Aorta (tissue), 5 donors: ENCODE measurements around the gene PCDHGB7. TPM values are rescaled to one million over a fixed set of nuclear protein-coding genes. Genes with fewer than 3 reads are reported as not detected.
"Not testable (repeated sequence)": the region's sequence is repeated elsewhere in the genome, so short reads cannot be mapped to it uniquely, and the experiment has no call there.

ENCODE experiments used
- ATAC-seq: fragments of 200-7000 bp; cut with Tn5 transposase; one replicate; pipeline ENCODE4 v1.9.1; 2022; ENCODE audit warnings: moderate library complexity; ENCODE audit not compliant: low FRiP score
- DNase-seq, 2 donors: peaks; one replicate each; pipeline ENCODE4 v3.0.0-alpha.2; 2020
- H3K27ac ChIP-seq, 2 donors: one replicate each; pipeline ENCODE4 v1.5.1; 2013; ENCODE audit warnings: low read length in 2 of 2, mild to moderate bottlenecking in 2 of 2, moderate library complexity in 2 of 2, control low read depth in 1 of 2, inconsistent platforms in 1 of 2, low read depth in 1 of 2
- H3K27me3 ChIP-seq, 2 donors: one replicate each; pipeline ENCODE4 v1.6.1; 2013; ENCODE audit warnings: control low read depth in 1 of 2, low read length in 1 of 2, mild to moderate bottlenecking in 1 of 2, moderate library complexity in 1 of 2; ENCODE audit not compliant: insufficient read depth in 2 of 2, control insufficient read depth in 1 of 2
- H3K36me3 ChIP-seq, 2 donors: one replicate each; pipeline ENCODE4 v1.6.1; 2013; ENCODE audit warnings: control low read depth in 1 of 2, low read length in 1 of 2, mild to moderate bottlenecking in 1 of 2; ENCODE audit not compliant: insufficient read depth in 2 of 2, control insufficient read depth in 1 of 2
- H3K4me1 ChIP-seq, 2 donors: one replicate each; pipeline ENCODE4 v1.6.1; 2013; ENCODE audit warnings: low read length in 2 of 2, control low read depth in 1 of 2, mild to moderate bottlenecking in 1 of 2, moderate library complexity in 1 of 2; ENCODE audit not compliant: insufficient read depth in 2 of 2, control insufficient read depth in 1 of 2
- H3K4me3 ChIP-seq, 2 donors: one replicate each; pipeline ENCODE4 v1.5.1; 2013; ENCODE audit warnings: low read length in 2 of 2, control low read depth in 1 of 2, mild to moderate bottlenecking in 1 of 2
- H3K9me3 ChIP-seq: one replicate; pipeline ENCODE4 v1.6.1; 2013; ENCODE audit warnings: mild to moderate bottlenecking, low read length; ENCODE audit not compliant: control insufficient read depth
- WGBS, 2 donors: extraction: QIAGEN DNeasy Blood & Tissue Kit; methylation state at CpG; one replicate each; pipeline ENCODE4 v1.1.7; 2013; 5-methylcytosine and 5-hydroxymethylcytosine counted together
- intact Hi-C, 2 donors: fragments of 100-400 bp; cut with DNase I; formaldehyde crosslinking; loops; one replicate each; pipeline versions ENCODE4 v1.14.2 to v1.15.0; 2022
- polyA plus RNA-seq, 2 donors: library from polyadenylated mRNA; stranded (reverse); fragments of 200-250 nt; gene quantifications; one replicate each; pipeline ENCODE4 v1.2.3, GENCODE V29; 2013
- total RNA-seq, 2 donors: library from RNA; stranded (reverse); fragmentation: NEBNext Ultra II Directional; extraction: Animal tissue kit (Norgen Biotek cat#: 25700); gene quantifications; one replicate each; pipeline ENCODE4 v1.2.1, GENCODE V29; 2021
- donor health status: healthy with polysubstance abuse.
- donor health status: Bipolar disorder and iron deficiency.
- donor health status: DM: no; HTN: no; CAD: no.
- donor health status: DM: no; HTN: no; CAD: no.
- donor health status: DM: yes; HTN: yes; CAD: no.

The PCDHGB7 gene
- total and polyA plus RNA-seq, 4 donors = 2.1 to 24.7 (median 8.3) TPM

GRCh38 chr5:141419074-141419880 is 1.8 kb downstream of the PCDHGB7 start:
- ATAC-seq (no peak), DNase-seq (no peak)
- 19 to 29% methylated on average over 72 to 74 of the region's 74 CpGs for WGBS, 2 donors
- peaks cover 44% of the 10 kb centered on the region for H3K9me3 ChIP-seq
- intact Hi-C loops = loop anchor here in 1 of 2 donors (10.0 kb wide), 2 partner anchors 106 to 146 kb away; no protein-coding TSS in a partner anchor
- H3K36me3 ChIP-seq = no peaks in the 10 kb centered on the region
- H3K27ac ChIP-seq = no peak overlapping the region
- H3K4me3 ChIP-seq = no peak overlapping the region
- no peaks in the 10 kb centered on the region for H3K27me3 ChIP-seq
- no peaks in the 10 kb centered on the region for H3K4me1 ChIP-seq

- Histone ChIP-seq H3K27me3 (no peaks in the 10 kb centered on the region), H3K9me3 (peaks cover 37% of the 10 kb centered on the region), H3K4me3 (peak within 1 kb of the TSS in 1 of 2 donors; percentile 0), H3K36me3 (no peaks in the 10 kb centered on the region), H3K27ac (no peak within 1 kb of the TSS), H3K4me1 (no peaks in the 10 kb centered on the region)
- WGBS, 2 donors = 12% methylated on average over 42 of the region's 42 CpGs
- DNase-seq = no peak
- intact Hi-C loops = loop anchor here in 1 of 2 donors (5.0 kb wide), 2 partner anchors 49 to 106 kb away; partner anchors contain the start of genes PCDHGA6 and PCDHGB3
- no peak for ATAC-seq
Measured at GRCh38 chr5:141420855-141421488, 3.5 kb downstream of the PCDHGB7 start, which contains the start of gene PCDHGA11. Gene PCDHGA11 (plus strand): TSS chr5:141421051. CDS start chr5:141421228, 177 bp downstream.

GRCh38 chr5:141421489-141421855 is 4.0 kb downstream of the PCDHGB7 start:
- no peaks in the 10 kb centered on the region for H3K4me1 ChIP-seq
- H3K27me3 ChIP-seq = no peaks in the 10 kb centered on the region
- no peak overlapping the region for H3K27ac ChIP-seq
- no peak overlapping the region for H3K4me3 ChIP-seq
- no peak for DNase-seq
- no peaks in the 10 kb centered on the region for H3K36me3 ChIP-seq
- intact Hi-C loops = loop anchor here in 1 of 2 donors (5.0 kb wide), 2 partner anchors 49 to 106 kb away; partner anchors contain the start of genes PCDHGA6 and PCDHGB3
- no peak for ATAC-seq
- WGBS, 2 donors = 13% methylated on average over 13 of the region's 13 CpGs
- peaks cover 40% of the 10 kb centered on the region for H3K9me3 ChIP-seq

GRCh38 chr5:141422742-141423291 is 5.3 kb downstream of the PCDHGB7 start:
- no peaks in the 10 kb centered on the region for H3K4me1 ChIP-seq
- no peaks in the 10 kb centered on the region for H3K27me3 ChIP-seq
- H3K36me3 ChIP-seq = no peaks in the 10 kb centered on the region
- H3K4me3 ChIP-seq = no peak overlapping the region
- intact Hi-C loops = loop anchor here in 1 of 2 donors (5.0 kb wide), 2 partner anchors 51 to 104 kb away; partner anchors contain the start of genes PCDHGA6 and PCDHGB3
- DNase-seq = no peak
- ATAC-seq = no peak
- 16 to 22% methylated on average over 42 of the region's 42 CpGs for WGBS, 2 donors
- H3K27ac ChIP-seq = no peak overlapping the region
- peaks cover 47% of the 10 kb centered on the region for H3K9me3 ChIP-seq

GRCh38 chr5:141427783-141428426 is 10.4 kb downstream of the PCDHGB7 start:
- peaks cover 40% of the 10 kb centered on the region for H3K9me3 ChIP-seq
- no peak for ATAC-seq
- no peak overlapping the region for H3K27ac ChIP-seq
- no peaks in the 10 kb centered on the region for H3K4me1 ChIP-seq
- no peak for DNase-seq
- H3K4me3 ChIP-seq = no peak overlapping the region
- no peaks in the 10 kb centered on the region for H3K27me3 ChIP-seq
- intact Hi-C loops = no loop called here
- 35 to 39% methylated on average over 53 of the region's 53 CpGs for WGBS, 2 donors
- no peaks in the 10 kb centered on the region for H3K36me3 ChIP-seq

GRCh38 chr5:141430332-141431113 is 13.0 kb downstream of the PCDHGB7 start, which contains the start of gene PCDHGA12:
Gene PCDHGA12 (plus strand): TSS chr5:141430507. CDS start chr5:141430760, 253 bp downstream.
- no peak within 1 kb of the TSS for H3K27ac ChIP-seq
- no peak within 1 kb of the TSS for H3K4me3 ChIP-seq
- peak in 1 of 2 donors; percentile 77 for DNase-seq
- H3K27me3 ChIP-seq = no peaks in the 10 kb centered on the region
- peaks cover 39% of the 10 kb centered on the region for H3K9me3 ChIP-seq
- ATAC-seq = peak; percentile 72
- intact Hi-C loops = no loop called here
- no peaks in the 10 kb centered on the region for H3K36me3 ChIP-seq
- no peaks in the 10 kb centered on the region for H3K4me1 ChIP-seq
- WGBS, 2 donors = 12 to 15% methylated on average over 33 of the region's 33 CpGs

GRCh38 chr5:141431286-141431685 is 13.8 kb downstream of the PCDHGB7 start:
- WGBS, 2 donors = 12 to 15% methylated on average over 37 of the region's 37 CpGs
- peaks cover 36% of the 10 kb centered on the region for H3K9me3 ChIP-seq
- ATAC-seq = no peak
- H3K4me3 ChIP-seq = no peak overlapping the region
- H3K36me3 ChIP-seq = no peaks in the 10 kb centered on the region
- no peaks in the 10 kb centered on the region for H3K27me3 ChIP-seq
- no peak overlapping the region for H3K27ac ChIP-seq
- no peak for DNase-seq
- intact Hi-C loops = no loop called here
- no peaks in the 10 kb centered on the region for H3K4me1 ChIP-seq

- H3K36me3 ChIP-seq, intact Hi-C loops, H3K4me1 ChIP-seq, H3K27ac ChIP-seq, H3K4me3 ChIP-seq, H3K27me3 ChIP-seq, ATAC-seq, DNase-seq: not testable (repeated sequence)
- peaks cover 31% of the 10 kb centered on the region for H3K9me3 ChIP-seq
- WGBS, 2 donors = 27 to 29% methylated on average over 35 to 38 of the region's 38 CpGs
Measured at GRCh38 chr5:141432308-141432707, 14.8 kb downstream of the PCDHGB7 start.
